K562 (cell line): ENCODE results near the gene CHAD. TPM values are rescaled to one million over a fixed set of nuclear protein-coding genes. Genes with fewer than 3 reads are reported as not detected.

Source experiments
- ATAC-seq: fragments of 200-7000 bp; cut with Tn5 transposase; 3 replicates; pipeline ENCODE4 v1.9.1; 2020; ENCODE audit warnings: moderate library complexity
- BruUV-seq: library from RNA; stranded (reverse); fragments of 400-500 nt; replicated peaks from 2 replicates; lab custom pipeline; 2021; lab: Mats Ljungman, UMichigan
- CTCF ChIA-PET: fragments of 300-600 bp; formaldehyde crosslinking; extraction: SDS; loops from one replicate; lab custom pipeline; 2021; ENCODE audit warnings: low intra/inter-chr PET ratio; lab: Yijun Ruan, JAX
- POLR2A ChIA-PET: fragments of 300-600, 350-650 bp; sonication (Branson Sonifier 250); formaldehyde crosslinking; extraction: SDS; loops from one replicate; lab custom pipeline; 2021; ENCODE audit warnings: antibody characterized with exemption, inconsistent platforms; lab: Yijun Ruan, JAX
- DNase-seq, 4 experiments: peaks; one replicate each; pipeline versions ENCODE4 v3.0.0 to v3.0.0-alpha.2; 2011 to 2018; ENCODE audit warnings: low spot score in 3 of 4, mixed read lengths in 3 of 4; ENCODE audit errors: extremely low read depth in 1 of 4
- FAIRE-seq: peaks from 2 replicates; lab custom pipeline; 2011; peaks lifted over from hg19 to GRCh38; lab: Jason Lieb, UNC
- H2AFZ ChIP-seq: 2 replicates; pipeline ENCODE4 v1.6.0; 2011; ENCODE audit warnings: low read depth, low read length, control low read depth, inconsistent platforms
- H3K27ac ChIP-seq: fragments of 200-600 bp; 3 replicates; pipeline ENCODE4 v1.8.0; 2011; ENCODE audit warnings: low read depth, mild to moderate bottlenecking, control low read depth, inconsistent platforms, low read length, moderate library complexity, mixed read lengths; ENCODE audit errors: extremely low read depth
- H3K27me3 ChIP-seq, 2 experiments: fragments of 300-600 bp in 1 of 2; 2 replicates in 1 of 2; 3 replicates in 1 of 2; pipeline versions ENCODE4 v1.6.0 to v1.8.0; 2011; ENCODE audit warnings: inconsistent platforms in 2 of 2, low read length in 2 of 2, mild to moderate bottlenecking in 1 of 2, mixed read lengths in 1 of 2, moderate library complexity in 1 of 2; ENCODE audit not compliant: control insufficient read depth in 2 of 2, insufficient read depth in 2 of 2
- H3K36me3 ChIP-seq: fragments of 300-600 bp; 3 replicates; pipeline ENCODE4 v1.8.0; 2011; ENCODE audit warnings: mild to moderate bottlenecking, low read length, inconsistent platforms; ENCODE audit not compliant: control insufficient read depth, insufficient read depth
- H3K4me1 ChIP-seq, 2 experiments: fragments of 200-600 bp in 1 of 2; replicated peaks in 1 of 2; 2 replicates in 1 of 2; 3 replicates in 1 of 2; pipeline versions ENCODE4 v1.5.1 to v1.8.0; 2011; ENCODE audit warnings: inconsistent platforms in 2 of 2, low read length in 2 of 2, mild to moderate bottlenecking in 1 of 2, mixed read lengths in 1 of 2, moderate library complexity in 1 of 2; ENCODE audit not compliant: control insufficient read depth in 2 of 2, insufficient read depth in 2 of 2
- H3K4me2 ChIP-seq: 2 replicates; pipeline ENCODE4 v1.6.1; 2011; ENCODE audit warnings: low read length, control low read depth, inconsistent platforms, mixed read lengths; ENCODE audit not compliant: insufficient read depth
- H3K4me3 ChIP-seq: fragments of 200-600 bp; sonication (generic), shearing (Covaris generic); 2 replicates; pipeline ENCODE4 v1.5.1; 2016; ENCODE audit warnings: control low read depth, inconsistent platforms
- H3K79me2 ChIP-seq: fragments of 200-600 bp; 3 replicates; pipeline ENCODE4 v1.8.0; 2011; ENCODE audit warnings: low read length, inconsistent platforms; ENCODE audit not compliant: control insufficient read depth, insufficient read depth
- H3K9ac ChIP-seq, 2 experiments: 2 replicates each; pipeline versions ENCODE4 v1.6.0 to v1.6.1; 2011; ENCODE audit warnings: low read depth in 2 of 2, low read length in 2 of 2, control low read depth in 1 of 2, inconsistent platforms in 1 of 2, mild to moderate bottlenecking in 1 of 2, mixed read lengths in 1 of 2; ENCODE audit not compliant: insufficient read depth in 1 of 2
- H3K9me1 ChIP-seq: one replicate; pipeline ENCODE4 v1.6.0; 2011; ENCODE audit warnings: inconsistent platforms, mild to moderate bottlenecking, low read length, moderate library complexity; ENCODE audit not compliant: control insufficient read depth, insufficient read depth
- H3K9me3 ChIP-seq: replicated peaks from 2 replicates; pipeline ENCODE4 v1.5.1; 2011; ENCODE audit warnings: low read depth, low read length, inconsistent platforms; ENCODE audit not compliant: control insufficient read depth, insufficient read depth
- H4K20me1 ChIP-seq: replicated peaks from 2 replicates; pipeline ENCODE4 v1.6.1; 2011; ENCODE audit warnings: low read length, inconsistent platforms, mixed read lengths; ENCODE audit not compliant: control insufficient read depth, insufficient read depth
- FOXA3 ChIP-seq, 2 experiments: fragments of 450-650 bp in 1 of 2; sonication (generic) in 1 of 2; formaldehyde crosslinking; IDR thresholded peaks in 1 of 2; conservative IDR thresholded peaks in 1 of 2; 2 replicates each; pipeline versions ENCODE4 v1.4.0 to v1.8.0; 2020 to 2022; ENCODE audit warnings: mild to moderate bottlenecking in 2 of 2, missing genetic modification reagents in 1 of 2
- KLF1 ChIP-seq: fragments of 450-650 bp; IDR thresholded peaks from 2 replicates; pipeline ENCODE4 v1.6.1; 2016; ENCODE audit warnings: missing genetic modification characterization, missing compliant biosample characterization
- NR2F6 ChIP-seq: fragments of 450-650 bp; formaldehyde crosslinking; IDR thresholded peaks from 2 replicates; pipeline ENCODE4 v1.4.0; 2020; ENCODE audit warnings: mild to moderate bottlenecking
- ZNF274 ChIP-seq: IDR thresholded peaks from 2 replicates; pipeline ENCODE4 v1.6.1; 2011; ENCODE audit warnings: low read depth, mild to moderate bottlenecking, low read length, moderate library complexity, borderline replicate concordance
- WGBS: fragments of 100-300 bp; shearing (Covaris generic); methylation state at CpG from one replicate; pipeline ENCODE4 v1.1.6; 2016; ENCODE audit warnings: low coverage, mixed read lengths; ENCODE audit not compliant: insufficient coverage; ENCODE audit errors: missing lambda C conversion rate; 5-methylcytosine and 5-hydroxymethylcytosine counted together
- in situ Hi-C: fragments of 300-500 bp; cut with MboI; formaldehyde crosslinking; loops from 4 replicates; pipeline ENCODE4 v1.15.0; 2018; ENCODE audit warnings: inconsistent platforms, mixed read lengths
- intact Hi-C: fragments of 100-400 bp; cut with micrococcal nuclease; formaldehyde crosslinking; loops from 2 replicates; pipeline ENCODE4 v1.14.2; 2022
- polyA plus RNA-seq, 8 experiments: library from polyadenylated mRNA; depleted of rRNA in 4 of 8; stranded (reverse) in 5 of 8; unstranded in 3 of 8; fragments of >200 nt; fragmentation: Nextera tagmentation in 2 of 8; fragmentation: Illumina TruSeq in 1 of 8; extraction: Ambion mirVana in 2 of 8; extraction: Trizol in 1 of 8; gene quantifications; 2 replicates each; pipeline versions ENCODE4 v1.2.1 to v1.2.3, GENCODE V29; 2011 to 2014; ENCODE audit warnings: inconsistent platforms in 1 of 8, missing spikeins in 1 of 8
- total RNA-seq, 7 experiments: library from RNA; depleted of rRNA in 6 of 7; stranded (reverse); fragments of >200 nt in 6 of 7; fragmentation: Illumina TruSeq in 2 of 7; extraction: Trizol in 2 of 7; gene quantifications; 2 replicates each; pipeline versions ENCODE4 v1.2.1 to v1.2.3, GENCODE V29; 2011 to 2021; ENCODE audit warnings: low replicate concordance in 1 of 7
- TF ChIP-seq, protein P1 (sequence below): conservative IDR thresholded peaks from 2 replicates; pipeline ENCODE4 v1.6.1; 2011; ENCODE audit warnings: low read depth, mild to moderate bottlenecking, low read length; ENCODE audit not compliant: control insufficient read depth

Gene CHAD
- total and polyA plus RNA-seq, 9 of the 15 experiments (the other 6 are each of a cell fraction or from before 2014, with no cell fraction given): not detected

- DNase-seq (no peak), FAIRE-seq (no peak), ATAC-seq (no peak)
- in situ Hi-C loops (no loop called here), intact Hi-C loops (no loop called here)
- Histone ChIP-seq H3K79me2 (no peaks in the 10 kb centered on the region), H3K4me3 (no peak overlapping the region), H3K4me2 (no peak overlapping the region), H3K9me1 (no peaks in the 10 kb centered on the region), H3K27ac (no peak overlapping the region), H3K27me3 (peaks cover 14 to 24% of the 10 kb centered on the region in 2 experiments; a peak in 4 of 5 replicates), H3K9ac (no peak overlapping the region), H3K36me3 (no peaks in the 10 kb centered on the region), H3K9me3 (no peaks in the 10 kb centered on the region), H2AFZ (no peak overlapping the region), H3K4me1 (no peaks in the 10 kb centered on the region; a peak in 2 of 5 replicates), H4K20me1 (0 out of 2 replicates have a peak, but pooled peaks cover 3% of the 10 kb centered on the region)
- TF ChIP-seq, protein P1, sequence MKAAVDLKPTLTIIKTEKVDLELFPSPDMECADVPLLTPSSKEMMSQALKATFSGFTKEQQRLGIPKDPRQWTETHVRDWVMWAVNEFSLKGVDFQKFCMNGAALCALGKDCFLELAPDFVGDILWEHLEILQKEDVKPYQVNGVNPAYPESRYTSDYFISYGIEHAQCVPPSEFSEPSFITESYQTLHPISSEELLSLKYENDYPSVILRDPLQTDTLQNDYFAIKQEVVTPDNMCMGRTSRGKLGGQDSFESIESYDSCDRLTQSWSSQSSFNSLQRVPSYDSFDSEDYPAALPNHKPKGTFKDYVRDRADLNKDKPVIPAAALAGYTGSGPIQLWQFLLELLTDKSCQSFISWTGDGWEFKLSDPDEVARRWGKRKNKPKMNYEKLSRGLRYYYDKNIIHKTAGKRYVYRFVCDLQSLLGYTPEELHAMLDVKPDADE: no peak
- BruUV-seq: no TSS peak
- 32% methylated on average over 2 of the region's 2 CpGs for WGBS
- CTCF ChIA-PET: no interaction called here
- POLR2A ChIA-PET: no interaction called here
These were observed 31.0 kb upstream of the CHAD start for GRCh38 chr17:50499721-50500120.

DNA sequence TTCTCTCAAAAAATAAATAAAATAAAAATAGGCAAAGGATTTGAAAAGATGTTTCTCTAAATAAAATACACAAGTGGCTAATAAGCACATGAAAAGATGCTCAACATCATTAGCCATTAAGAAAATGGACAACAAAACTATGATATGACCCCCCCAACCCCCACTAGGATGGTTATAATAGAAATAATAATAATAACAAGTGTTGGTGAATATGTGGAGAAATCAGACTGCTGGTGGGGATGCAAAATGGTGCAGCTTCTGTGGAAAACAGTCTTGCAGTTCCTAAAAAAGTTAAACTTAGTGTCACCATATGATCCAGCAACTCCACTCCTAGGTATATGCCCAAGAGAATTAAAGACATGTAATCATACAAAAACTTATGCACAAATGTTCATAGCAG lies 30.6 kb upstream of the CHAD start:
- in situ Hi-C loops: no loop called here
- Histone ChIP-seq H3K27ac (no peak overlapping the region), H3K4me3 (no peak overlapping the region), H3K79me2 (no peaks in the 10 kb centered on the region), H3K9ac (no peak overlapping the region), H3K9me3 (no peaks in the 10 kb centered on the region), H3K27me3 (peaks cover 14 to 20% of the 10 kb centered on the region in 2 experiments; a peak in 4 of 5 replicates), H4K20me1 (0 out of 2 replicates have a peak, but pooled peaks cover 3% of the 10 kb centered on the region), H3K36me3 (no peaks in the 10 kb centered on the region), H2AFZ (no peak overlapping the region), H3K9me1 (no peaks in the 10 kb centered on the region), H3K4me2 (no peak overlapping the region), H3K4me1 (no peaks in the 10 kb centered on the region; a peak in 2 of 5 replicates)
- DNase-seq (no peak), FAIRE-seq (no peak), ATAC-seq (no peak)
- intact Hi-C loops: no loop called here
- BruUV-seq: no TSS peak
- no peak for TF ChIP-seq NR2F6 (CRISPR knock-in tag)
- TF ChIP-seq KLF1 (tag): no peak
- no peak for TF ChIP-seq FOXA3 (CRISPR knock-in tag; conservative IDR thresholded peaks at IDR 0.05 in 1 of 2, IDR thresholded peaks at IDR 0.05 in 1 of 2)
- TF ChIP-seq ZNF274: no peak
- CTCF ChIA-PET: no interaction called here
- POLR2A ChIA-PET: no interaction called here
